Skeletal muscle satellite cell (primary cell): Measurements from ENCODE around the gene SLC16A5.
A peak's percentile ranks its signal among the peaks of the same experiment; 100 is the strongest.
"Not testable (repeated sequence)": the region's sequence is repeated elsewhere in the genome, so short reads cannot be mapped to it uniquely, and the experiment has no call there.

ENCODE experiments used
- H3K27me3 ChIP-seq: 2 replicates; pipeline ENCODE4 v1.7.0; 2013; ENCODE audit warnings: low read length; ENCODE audit not compliant: control insufficient read depth, insufficient read depth
- H3K36me3 ChIP-seq: 2 replicates; pipeline ENCODE4 v1.7.0; 2013; ENCODE audit warnings: mild to moderate bottlenecking, control low read depth, low read length; ENCODE audit not compliant: insufficient read depth
- H3K4me1 ChIP-seq: 2 replicates; pipeline ENCODE4 v1.7.0; 2013; ENCODE audit warnings: low read length; ENCODE audit not compliant: control insufficient read depth, insufficient read depth
- H3K4me2 ChIP-seq: 2 replicates; pipeline ENCODE4 v1.7.0; 2013; ENCODE audit warnings: mild to moderate bottlenecking, low read length
- H3K4me3 ChIP-seq: 2 replicates; pipeline ENCODE4 v1.7.0; 2013; ENCODE audit warnings: low read length
- H3K9ac ChIP-seq: 2 replicates; pipeline ENCODE4 v1.7.0; 2013; ENCODE audit warnings: mild to moderate bottlenecking, low read depth, low read length, moderate library complexity
- H3K9me3 ChIP-seq: replicated peaks from 2 replicates; pipeline ENCODE4 v1.7.0; 2013; ENCODE audit warnings: mild to moderate bottlenecking, control low read depth, low read length

The SLC16A5 gene

DNA sequence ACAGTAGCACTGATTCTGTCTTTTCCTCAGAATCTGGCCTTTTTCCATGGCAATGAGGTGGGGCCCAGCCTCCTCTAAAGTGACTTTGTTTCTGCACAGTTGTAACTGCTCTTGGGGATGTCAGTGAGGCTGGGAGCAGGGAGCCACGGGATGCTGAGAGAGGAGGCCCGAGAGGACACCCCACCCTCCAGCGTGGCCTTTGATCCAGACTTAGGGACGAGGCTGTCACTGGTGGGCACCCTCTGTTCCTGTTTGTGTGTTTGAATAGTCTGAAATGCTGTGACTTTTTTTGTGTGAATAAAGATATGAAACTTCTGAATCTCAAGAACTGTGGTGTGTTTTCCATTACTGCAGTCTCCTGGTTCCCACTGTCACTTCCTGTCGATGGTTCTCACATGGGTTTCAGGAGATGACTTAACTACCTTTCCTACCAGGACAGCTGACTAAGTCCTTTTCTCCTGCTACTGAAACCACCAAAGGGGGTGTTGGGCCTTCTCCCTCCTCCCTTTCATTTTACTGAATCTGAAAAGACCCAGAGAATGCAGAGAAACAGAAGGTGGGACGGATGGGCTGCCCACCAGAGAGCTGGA is 22.1 kb upstream of the SLC16A5 start:
- H3K9ac ChIP-seq, result no peak overlapping the region
- H3K36me3 ChIP-seq, result peaks cover 40% of the 10 kb centered on the region
- no peaks in the 10 kb centered on the region for H3K27me3 ChIP-seq
- no peak overlapping the region for H3K4me3 ChIP-seq
- peaks cover 3% of the 10 kb centered on the region for H3K4me1 ChIP-seq
- no peaks in the 10 kb centered on the region for H3K9me3 ChIP-seq
- H3K4me2 ChIP-seq, result no peak overlapping the region

- peaks cover 25% of the 10 kb centered on the region for H3K36me3 ChIP-seq
- no peak overlapping the region for H3K4me3 ChIP-seq
- H3K27me3 ChIP-seq, result no peaks in the 10 kb centered on the region
- H3K4me2 ChIP-seq, result no peak overlapping the region
- H3K4me1 ChIP-seq, result no peaks in the 10 kb centered on the region
- no peak overlapping the region for H3K9ac ChIP-seq
- H3K9me3 ChIP-seq, result no peaks in the 10 kb centered on the region
Measured at GRCh38 chr17:75067856-75068255, 19.9 kb upstream of the SLC16A5 start.

DNA sequence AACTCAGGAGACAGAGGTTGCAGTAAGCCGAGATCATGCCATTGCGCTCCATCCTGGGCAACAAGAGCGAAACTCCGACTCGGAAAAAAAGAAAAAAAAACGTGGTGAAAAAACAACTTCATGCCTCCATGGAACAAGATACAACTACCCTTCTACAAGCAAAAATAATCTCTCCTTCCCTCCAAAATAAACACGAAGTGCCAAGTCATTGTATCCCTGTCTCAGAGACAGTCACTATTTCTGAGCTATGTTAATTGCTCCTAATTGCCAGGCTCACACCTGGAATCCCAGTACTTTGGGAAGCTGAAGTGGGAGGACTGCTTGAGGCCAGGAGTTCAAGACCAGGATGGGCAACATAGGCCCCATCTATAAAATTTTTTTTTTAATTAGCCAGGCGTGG is 19.0 kb upstream of the SLC16A5 start:
- Histone ChIP-seq H3K4me1 (no peaks in the 10 kb centered on the region), H3K9ac (no peak overlapping the region), H3K9me3 (no peaks in the 10 kb centered on the region), H3K27me3 (no peaks in the 10 kb centered on the region), H3K4me3 (no peak overlapping the region), H3K4me2 (no peak overlapping the region), H3K36me3 (peaks cover 16% of the 10 kb centered on the region)

- Histone ChIP-seq H3K9me3 (no peaks in the 10 kb centered on the region), H3K27me3 (no peaks in the 10 kb centered on the region), H3K4me1 (no peaks in the 10 kb centered on the region), H3K36me3 (peaks cover 6% of the 10 kb centered on the region), H3K4me2 (no peak overlapping the region), H3K4me3 (no peak overlapping the region), H3K9ac (no peak overlapping the region)
Measured at GRCh38 chr17:75069783-75070182, 18.0 kb upstream of the SLC16A5 start.

DNA sequence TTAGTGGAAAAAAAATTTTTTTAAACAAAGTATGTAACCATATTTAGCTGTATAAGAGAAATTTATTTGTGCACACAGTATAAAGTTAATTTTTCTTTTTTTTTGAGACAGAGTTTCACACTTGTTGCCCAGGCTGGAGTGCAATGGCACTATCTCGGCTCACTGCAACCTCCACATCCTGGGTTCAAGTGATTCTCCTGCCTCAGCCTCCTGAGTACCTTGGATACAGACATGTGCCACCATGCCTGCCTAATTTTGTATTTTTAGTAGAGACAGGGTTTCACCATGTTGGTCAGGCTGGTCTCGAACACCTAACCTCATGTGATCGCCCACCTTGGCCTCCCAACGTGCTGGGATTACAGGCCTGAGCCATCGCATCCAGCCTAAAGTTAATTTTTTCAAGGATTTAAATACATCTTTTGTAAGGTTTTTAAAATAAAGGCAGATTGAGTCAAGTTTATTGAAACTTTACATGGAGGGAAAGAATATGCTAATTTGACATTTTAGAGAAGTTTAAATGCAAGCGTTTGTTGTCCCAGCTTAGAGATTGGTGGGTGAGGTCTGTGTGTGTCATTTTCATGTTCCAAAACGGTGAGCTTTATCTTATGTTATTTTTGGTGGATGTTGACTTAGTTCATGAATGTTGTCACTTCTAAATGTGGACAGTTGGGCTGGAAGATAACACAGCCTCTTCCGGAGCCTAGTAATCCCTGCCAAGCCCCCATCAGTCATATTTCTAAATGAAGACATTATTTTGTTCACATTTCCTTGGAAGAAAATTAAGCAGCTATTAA is 16.1 kb upstream of the SLC16A5 start:
- H3K4me2 ChIP-seq, H3K36me3 ChIP-seq, H3K4me3 ChIP-seq, H3K9me3 ChIP-seq, H3K27me3 ChIP-seq, H3K4me1 ChIP-seq, H3K9ac ChIP-seq: not testable (repeated sequence)

- not testable (repeated sequence) for H3K9me3 ChIP-seq, H3K36me3 ChIP-seq, H3K4me2 ChIP-seq, H3K4me1 ChIP-seq, H3K4me3 ChIP-seq, H3K27me3 ChIP-seq, H3K9ac ChIP-seq
Measured at GRCh38 chr17:75072909-75073308, 14.8 kb upstream of the SLC16A5 start.

DNA sequence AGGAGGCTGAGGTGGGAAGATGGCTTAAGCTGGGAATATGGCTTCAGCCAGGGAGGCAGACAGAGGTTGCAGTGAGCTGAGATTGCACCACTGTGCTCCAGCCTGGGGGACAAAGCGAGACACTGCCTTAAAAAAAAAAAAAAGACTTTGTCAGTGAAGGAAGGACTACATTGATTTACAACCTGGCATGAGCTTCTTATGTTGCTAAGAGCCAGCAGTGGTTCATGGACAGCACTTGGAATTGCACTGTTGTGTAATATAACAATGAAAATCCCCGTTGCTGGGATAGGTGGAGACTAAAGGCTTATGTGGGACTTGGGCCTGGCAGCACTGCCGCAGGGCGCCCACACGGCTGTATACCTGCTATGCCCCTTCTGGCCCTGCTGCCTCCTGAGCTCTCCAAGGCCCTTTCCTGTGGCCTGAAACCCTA is 14.1 kb upstream of the SLC16A5 start:
- Histone ChIP-seq H3K27me3 (no peaks in the 10 kb centered on the region), H3K36me3 (no peaks in the 10 kb centered on the region), H3K9me3 (no peaks in the 10 kb centered on the region), H3K4me1 (peaks cover 15% of the 10 kb centered on the region), H3K4me3 (no peak overlapping the region), H3K9ac (no peak overlapping the region), H3K4me2 (no peak overlapping the region)

DNA sequence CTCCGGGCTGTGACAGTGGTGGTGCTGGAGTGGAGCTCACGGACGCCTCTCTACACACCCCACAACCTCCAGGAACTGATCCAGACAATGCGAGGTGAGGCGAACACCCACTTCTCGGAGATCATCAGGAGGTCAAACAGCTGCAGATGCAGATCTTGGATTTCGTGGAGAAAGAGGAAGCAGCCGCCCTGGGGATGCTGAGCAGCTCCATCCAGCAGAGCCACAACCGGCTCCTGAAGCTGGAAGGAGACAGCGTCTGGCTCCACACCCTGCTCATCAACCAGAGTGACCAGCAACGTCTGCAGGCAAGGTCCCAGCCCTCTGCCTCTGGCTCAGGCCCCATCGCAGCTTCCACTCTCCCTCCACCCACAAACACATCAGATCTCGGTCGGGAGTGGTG is 13.2 kb upstream of the SLC16A5 start:
- no peak overlapping the region for H3K4me2 ChIP-seq
- no peak overlapping the region for H3K4me3 ChIP-seq
- H3K9ac ChIP-seq, result no peak overlapping the region
- H3K4me1 ChIP-seq, result peaks cover 24% of the 10 kb centered on the region
- no peaks in the 10 kb centered on the region for H3K36me3 ChIP-seq
- H3K9me3 ChIP-seq, result no peaks in the 10 kb centered on the region
- H3K27me3 ChIP-seq, result no peaks in the 10 kb centered on the region

GRCh38 chr17:75075597-75076336 is 12.0 kb upstream of the SLC16A5 start:
- no peak overlapping the region for H3K4me2 ChIP-seq
- H3K4me1 ChIP-seq, result peaks cover 29% of the 10 kb centered on the region
- H3K9me3 ChIP-seq, result no peaks in the 10 kb centered on the region
- H3K27me3 ChIP-seq, result no peaks in the 10 kb centered on the region
- no peak overlapping the region for H3K4me3 ChIP-seq
- no peaks in the 10 kb centered on the region for H3K36me3 ChIP-seq
- H3K9ac ChIP-seq, result no peak overlapping the region

- Histone ChIP-seq H3K9me3 (no peaks in the 10 kb centered on the region), H3K4me1 (peaks cover 29% of the 10 kb centered on the region), H3K36me3 (no peaks in the 10 kb centered on the region), H3K27me3 (no peaks in the 10 kb centered on the region), H3K4me3 (no peak overlapping the region), H3K9ac (peak overlapping the region; percentile 55), H3K4me2 (peak overlapping the region; percentile 47)
Measured at GRCh38 chr17:75077072-75077495, 10.7 kb upstream of the SLC16A5 start.

DNA sequence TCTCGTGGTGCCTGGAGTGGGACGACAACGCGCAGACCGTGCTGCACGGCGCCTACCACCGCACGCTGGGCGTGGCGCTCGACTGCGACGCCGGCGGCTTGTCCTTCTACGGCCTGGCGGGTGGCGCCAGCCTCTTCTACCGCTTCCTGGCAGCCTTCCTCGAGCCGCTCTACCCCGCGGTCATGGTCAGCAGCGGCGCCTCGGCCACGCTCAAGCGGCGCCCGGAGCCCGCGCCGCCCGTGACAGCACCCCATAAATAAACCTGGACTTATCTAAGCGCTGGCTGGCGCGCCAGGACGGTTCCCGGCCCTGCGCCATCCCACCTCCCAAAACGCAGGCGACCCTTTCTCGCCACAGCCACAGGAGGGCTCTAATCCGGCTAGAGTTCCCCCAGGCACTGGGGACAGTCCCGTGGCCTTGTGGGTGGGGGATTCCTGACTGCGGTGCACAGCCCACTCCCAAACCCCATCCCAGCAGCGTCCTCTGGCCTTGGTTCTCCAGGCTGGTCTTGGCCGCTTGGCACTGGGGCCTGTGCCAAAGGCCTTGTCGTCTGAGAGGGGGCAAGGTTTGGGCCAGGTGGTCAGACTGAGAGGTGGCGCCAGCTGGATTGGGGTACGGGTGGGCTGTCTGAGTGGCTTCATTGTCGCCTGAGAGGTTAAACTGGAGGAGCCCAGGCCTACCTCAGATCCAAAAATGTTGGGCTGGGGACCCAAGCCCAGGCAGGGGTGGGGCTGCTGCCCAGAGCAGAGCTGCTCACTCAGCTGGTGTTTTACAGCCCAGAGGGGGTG is 10.1 kb upstream of the SLC16A5 start:
- Histone ChIP-seq H3K4me3 (peak overlapping the region; percentile 35), H3K4me2 (peak overlapping the region; percentile 65), H3K9ac (peak overlapping the region; percentile 55), H3K36me3 (no peaks in the 10 kb centered on the region), H3K9me3 (no peaks in the 10 kb centered on the region), H3K4me1 (peaks cover 29% of the 10 kb centered on the region), H3K27me3 (no peaks in the 10 kb centered on the region)
